Transverse colon (tissue), 4 donors: ENCODE results near the gene PIGN. TPM values are rescaled to one million over a fixed set of nuclear protein-coding genes. Genes with fewer than 3 reads are reported as not detected.

Experiments
- DNase-seq: peaks from one replicate; pipeline ENCODE4 v3.0.0-alpha.2; 2019
- H3K27ac ChIP-seq, 4 donors: fragments of 200-600 bp; sonication (generic); 2 replicates each; pipeline ENCODE4 v1.5.1; 2016 to 2018; ENCODE audit warnings: inconsistent platforms in 4 of 4
- H3K27me3 ChIP-seq: fragments of 200-600 bp; sonication (generic); 2 replicates; pipeline ENCODE4 v1.5.1; 2017; ENCODE audit warnings: inconsistent platforms
- H3K36me3 ChIP-seq, 4 donors: fragments of 200-600 bp; sonication (generic); 2 replicates each; pipeline ENCODE4 v1.5.1; 2017 to 2019; ENCODE audit warnings: inconsistent platforms in 4 of 4
- H3K4me1 ChIP-seq, 4 donors: fragments of 200-600 bp; sonication (generic); 2 replicates each; pipeline ENCODE4 v1.5.1; 2017 to 2020; ENCODE audit warnings: inconsistent platforms in 4 of 4
- H3K4me3 ChIP-seq, 4 donors: fragments of 200-600 bp; sonication (generic); 1 replicate in 1 of 4; 2 replicates in 3 of 4; pipeline versions ENCODE4 v1.5.1 to v1.6.1; 2017 to 2019; ENCODE audit warnings: inconsistent platforms in 4 of 4
- H3K9me3 ChIP-seq, 2 donors: fragments of 200-600 bp; sonication (generic); 2 replicates each; pipeline ENCODE4 v1.5.1; 2017 to 2019; ENCODE audit warnings: inconsistent platforms in 2 of 2
- CTCF ChIP-seq, 5 experiments: fragments of 200-600 bp in 3 of 5; fragments of 450-650 bp in 2 of 5; sonication (generic) in 3 of 5; IDR thresholded peaks; 1 replicate in 2 of 5; 2 replicates in 3 of 5; pipeline ENCODE4 v1.5.1; 2016 to 2017; ENCODE audit warnings: antibody characterized with exemption in 5 of 5, inconsistent platforms in 3 of 5, mild to moderate bottlenecking in 2 of 5, moderate library complexity in 1 of 5
- EP300 ChIP-seq: sonication (generic); formaldehyde crosslinking; IDR thresholded peaks from one replicate; pipeline ENCODE4 v1.6.1; 2017; ENCODE audit warnings: antibody characterized with exemption, low read depth
- POLR2A ChIP-seq: fragments of 450-650 bp; IDR thresholded peaks from one replicate; pipeline ENCODE4 v1.6.1; 2016; ENCODE audit warnings: antibody characterized with exemption, mild to moderate bottlenecking, moderate library complexity
- POLR2AphosphoS5 ChIP-seq, 3 donors: sonication (generic); formaldehyde crosslinking; IDR thresholded peaks; one replicate each; pipeline ENCODE4 v1.6.1; 2016; ENCODE audit warnings: antibody characterized with exemption in 3 of 3
- WGBS, 2 donors: methylation state at CpG; one replicate each; pipeline ENCODE4 v1.1.5; 2018; ENCODE audit warnings: low coverage in 1 of 2; 5-methylcytosine and 5-hydroxymethylcytosine counted together
- in situ Hi-C, 4 donors: fragments of 200-750 bp; cut with MboI; loops; one replicate each; pipeline versions ENCODE4 v1.15.0 to v1.15.1; 2017; ENCODE audit warnings: low sequenced_read_pairs in 3 of 4, low pct_ligation_motif_present in 1 of 4, low pct_unique_long_range_greater_than_20kb in 1 of 4
- intact Hi-C: fragments of 100-400 bp; cut with DNase I; formaldehyde crosslinking; loops from one replicate; pipeline ENCODE4 v1.15.1; 2023; ENCODE audit warnings: low total_unique reads
- total RNA-seq, 4 donors: library from RNA; depleted of rRNA; stranded (reverse); fragments of >200 nt; gene quantifications; one replicate each; pipeline ENCODE4 v1.1.0, GENCODE V29; 2016

Gene PIGN
- total RNA-seq, 4 donors from 2014 or later = 15.3 to 105 (median 42.3) TPM

GRCh38 chr18:62118328-62118727 is 68.5 kb downstream of the PIGN start:
- TF ChIP-seq POLR2A = no peak
- no peak for TF ChIP-seq POLR2AphosphoS5 (IDR thresholded peaks at IDR 0.05)
- TF ChIP-seq CTCF (IDR thresholded peaks at IDR 0.05) = no peak
- no peak for TF ChIP-seq EP300
- intact Hi-C loops = no loop called here
- H3K36me3 ChIP-seq = peaks cover 0 to 4% (median 0%) of the 10 kb centered on the region in 4 donors

GRCh38 chr18:62109676-62110075 is 77.2 kb downstream of the PIGN start:
- H3K4me3 ChIP-seq = no peak overlapping the region
- 100% methylated on average over 1 of the region's 1 CpG for WGBS, 2 donors
- H3K27me3 ChIP-seq = no peaks in the 10 kb centered on the region
- no peak overlapping the region for H3K27ac ChIP-seq
- H3K4me1 ChIP-seq = no peaks in the 10 kb centered on the region
- intact Hi-C loops = no loop called here
- DNase-seq = no peak
- no peaks in the 10 kb centered on the region for H3K9me3 ChIP-seq
- TF ChIP-seq POLR2AphosphoS5 (IDR thresholded peaks at IDR 0.05) = no peak
- no peak for TF ChIP-seq POLR2A
- TF ChIP-seq EP300 = no peak
- TF ChIP-seq CTCF (IDR thresholded peaks at IDR 0.05) = no peak
- H3K36me3 ChIP-seq = no peaks in the 10 kb centered on the region
- in situ Hi-C loops = no loop called here

More at GRCh38 chr18:62118328-62118727, 68.5 kb downstream of the PIGN start:
- DNase-seq = no peak
- in situ Hi-C loops = no loop called here
- H3K27me3 ChIP-seq = no peaks in the 10 kb centered on the region
- H3K9me3 ChIP-seq = no peaks in the 10 kb centered on the region
- H3K4me1 ChIP-seq = no peaks in the 10 kb centered on the region
- H3K4me3 ChIP-seq = no peak overlapping the region
- no peak overlapping the region for H3K27ac ChIP-seq

GRCh38 chr18:62107881-62108280 is 79.0 kb downstream of the PIGN start:
- WGBS, 2 donors = 90 to 100% methylated on average over 1 of the region's 1 CpG
- Histone ChIP-seq H3K9me3 (no peaks in the 10 kb centered on the region), H3K36me3 (no peaks in the 10 kb centered on the region), H3K4me3 (no peak overlapping the region), H3K27ac (no peak overlapping the region), H3K27me3 (no peaks in the 10 kb centered on the region), H3K4me1 (no peaks in the 10 kb centered on the region)
- no peak for DNase-seq
- in situ Hi-C loops = no loop called here
- TF ChIP-seq CTCF (IDR thresholded peaks at IDR 0.05) = no peak
- TF ChIP-seq POLR2A = no peak
- TF ChIP-seq EP300 = no peak
- no peak for TF ChIP-seq POLR2AphosphoS5 (IDR thresholded peaks at IDR 0.05)
- intact Hi-C loops = no loop called here

GRCh38 chr18:62106271-62106670 is 80.6 kb downstream of the PIGN start:
- Histone ChIP-seq H3K9me3 (no peaks in the 10 kb centered on the region), H3K4me3 (no peak overlapping the region), H3K36me3 (peaks cover 0 to 3% (median 0%) of the 10 kb centered on the region in 4 donors), H3K27ac (no peak overlapping the region), H3K27me3 (no peaks in the 10 kb centered on the region), H3K4me1 (no peaks in the 10 kb centered on the region)
- intact Hi-C loops = no loop called here
- in situ Hi-C loops = no loop called here
- WGBS, 2 donors = 72 to 81% methylated on average over 2 of the region's 2 CpGs
- no peak for DNase-seq
- no peak for TF ChIP-seq EP300
- no peak for TF ChIP-seq CTCF (IDR thresholded peaks at IDR 0.05)
- no peak for TF ChIP-seq POLR2AphosphoS5 (IDR thresholded peaks at IDR 0.05)
- TF ChIP-seq POLR2A = no peak
